HG02938 (cell line): ENCODE measurements around the gene HSPA8.

Experiments
- ATAC-seq: cut with Tn5 transposase; IDR thresholded peaks from one replicate; pipeline ENCODE4 v1.9.1; 2021; ENCODE audit warnings: mild to moderate bottlenecking, moderate library complexity; ENCODE audit not compliant: unreplicated experiment

The HSPA8 gene

GRCh38 chr11:123051146-123051545 is 10.8 kb downstream of the HSPA8 start:
- no peak for ATAC-seq

- no peak for ATAC-seq
Observed at GRCh38 chr11:123047947-123048293, 14.0 kb downstream of the HSPA8 start.

GRCh38 chr11:123047266-123047946 is 14.5 kb downstream of the HSPA8 start:
- ATAC-seq: no peak

- no peak for ATAC-seq
Observed at GRCh38 chr11:123046473-123047259, 15.3 kb downstream of the HSPA8 start.

GRCh38 chr11:123045101-123045500 is 16.8 kb downstream of the HSPA8 start:
- ATAC-seq: no peak

GRCh38 chr11:123041185-123041584 is 20.8 kb downstream of the HSPA8 start:
- ATAC-seq: no peak

GRCh38 chr11:123040111-123040432 is 21.9 kb downstream of the HSPA8 start:
- ATAC-seq: no peak

GRCh38 chr11:123035831-123036230 is 26.1 kb downstream of the HSPA8 start:
- ATAC-seq: no peak

- ATAC-seq: no peak
Observed at GRCh38 chr11:123034597-123034996, 27.3 kb downstream of the HSPA8 start.

GRCh38 chr11:123033895-123034294 is 28.0 kb downstream of the HSPA8 start:
- ATAC-seq: no peak

- no peak for ATAC-seq
Observed at GRCh38 chr11:123030517-123030916, 31.4 kb downstream of the HSPA8 start.

GRCh38 chr11:123020968-123021367 is 41.0 kb downstream of the HSPA8 start:
- peak; percentile 66 for ATAC-seq

GRCh38 chr11:123018702-123019101 is 43.2 kb downstream of the HSPA8 start:
- no peak for ATAC-seq

GRCh38 chr11:123011510-123011909 is 50.4 kb downstream of the HSPA8 start:
- ATAC-seq: no peak
